HL-60 (cell line): ENCODE measurements around the gene AOPEP.

Experiments
- CTCF ChIP-seq: IDR thresholded peaks from one replicate; pipeline ENCODE4 v1.5.1; 2011; ENCODE audit warnings: low read length, control low read depth, inconsistent platforms; ENCODE audit not compliant: insufficient read depth
- REST ChIP-seq: IDR thresholded peaks from 2 replicates; pipeline ENCODE4 v1.6.1; 2012; ENCODE audit warnings: low read depth; ENCODE audit not compliant: insufficient replicate concordance
- SPI1 ChIP-seq: IDR thresholded peaks from 2 replicates; pipeline ENCODE4 v1.6.1; 2012; ENCODE audit warnings: low read depth, mild to moderate bottlenecking, borderline replicate concordance

DNA sequence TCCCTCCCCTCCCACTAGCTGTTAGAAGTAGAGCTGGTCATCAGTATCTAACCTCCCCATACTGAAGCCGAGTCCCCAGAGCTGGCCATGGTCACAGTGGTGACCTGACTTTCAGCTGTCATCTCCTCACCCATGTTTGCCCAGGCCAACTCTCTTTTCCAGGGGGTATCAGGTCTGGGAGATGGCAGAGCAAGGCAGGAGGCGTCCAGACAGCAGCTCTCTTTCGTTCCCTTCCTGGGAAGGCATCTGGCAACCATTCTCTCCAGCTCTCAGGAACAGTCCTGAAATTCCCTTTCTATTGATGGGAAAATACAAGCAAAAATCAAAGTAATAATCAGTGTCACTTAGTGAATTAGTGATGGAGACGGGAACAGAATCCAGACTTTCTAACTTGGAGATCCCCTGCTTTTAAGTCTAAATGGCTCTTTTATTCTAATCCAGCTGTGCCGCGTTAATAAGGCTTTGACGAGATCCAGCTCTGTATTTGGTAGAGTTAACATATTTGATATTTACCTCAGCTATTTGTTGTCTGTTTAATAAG, 21.3 kb upstream of the AOPEP start:
- TF ChIP-seq CTCF (no peak), REST (no peak), SPI1 (no peak)
